ENCODE data around the gene KHDC1. TPM values are rescaled to one million over a fixed set of nuclear protein-coding genes. Genes with fewer than 3 reads are reported as not detected.

The KHDC1 gene
- total and polyA plus RNA-seq, 2 of the 8 experiments (the other 6 are each of a cell fraction or from before 2014, with no cell fraction given), result 4.3 to 7.3 TPM

DNA sequence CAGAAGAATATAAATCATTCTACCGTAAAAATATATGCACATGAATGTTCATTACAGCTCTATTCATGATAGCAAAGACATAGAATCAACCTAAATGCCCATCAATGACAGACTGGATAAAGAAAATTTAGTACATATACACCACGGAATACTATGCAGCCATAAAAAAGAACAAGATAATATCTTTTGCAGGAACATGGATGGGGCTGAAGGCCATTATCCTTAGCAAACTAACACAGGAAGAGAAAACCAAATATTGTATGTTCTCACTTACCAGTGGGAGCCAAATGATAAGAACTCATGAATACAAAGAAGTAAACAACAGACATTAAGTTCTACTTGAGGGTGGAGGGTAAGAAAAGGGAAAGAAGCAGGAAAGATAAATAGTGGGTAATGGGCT lies 46.1 kb downstream of the KHDC1 start:
- no peak for DNase-seq (ENCODE audit: low read depth in 1 of 2, low spot score in 2 of 2)
- Histone ChIP-seq H3K36me3 (ENCODE audit: control insufficient read depth in 2 of 4, insufficient read depth in 4 of 4, low read length in 3 of 4) (no peaks in the 10 kb centered on the region), H3K23ac (ENCODE audit: insufficient read length) (no peak overlapping the region), H4K91ac (replicated peaks; ENCODE audit: insufficient read length, low read length) (no peak overlapping the region), H4K20me1 (replicated peaks in 1 of 2; ENCODE audit: control insufficient read depth in 1 of 2, insufficient read depth in 2 of 2, low read length in 2 of 2) (no peaks in the 10 kb centered on the region), H2AFZ (ENCODE audit: low read length) (no peak overlapping the region), H3K4me3 (ENCODE audit: extremely low read depth in 1 of 4, insufficient read depth in 2 of 4, low read depth in 3 of 4, low read length in 4 of 4) (no peak overlapping the region), H3K9ac (replicated peaks in 1 of 4; ENCODE audit: extremely low read depth in 1 of 4, low read depth in 3 of 4, low read length in 3 of 4) (no peak overlapping the region), H3K4me1 (replicated peaks in 1 of 4; ENCODE audit: control insufficient read depth in 3 of 4, insufficient read depth in 4 of 4, low read length in 3 of 4) (no peaks in the 10 kb centered on the region), H4K8ac (ENCODE audit: extremely low read depth, insufficient read depth, low read length) (no peak overlapping the region), H3K14ac (ENCODE audit: insufficient read length) (no peak overlapping the region), H3K9me3 (ENCODE audit: insufficient read depth in 2 of 2, low read depth in 1 of 2, low read length in 1 of 2) (no peaks in the 10 kb centered on the region), H4K5ac (ENCODE audit: insufficient read length, low read depth, low read length) (no peak overlapping the region), H3K4ac (replicated peaks; ENCODE audit: insufficient read length, low read depth, low read length) (no peak overlapping the region), H2BK12ac (ENCODE audit: low read depth, low read length) (no peak overlapping the region), H3K18ac (ENCODE audit: extremely low read depth, low read length) (no peak overlapping the region), H2BK15ac (ENCODE audit: low read length) (no peak overlapping the region), H3K79me1 (ENCODE audit: low read depth, low read length) (no peaks in the 10 kb centered on the region), H3K4me2 (ENCODE audit: insufficient read depth in 1 of 2, low read depth in 2 of 2, low read length in 2 of 2) (no peak overlapping the region), H3K23me2 (ENCODE audit: low read depth, low read length) (no peaks in the 10 kb centered on the region), H3K79me2 (ENCODE audit: control insufficient read depth in 1 of 2, insufficient read depth in 2 of 2, low read length in 2 of 2) (no peaks in the 10 kb centered on the region), H2BK120ac (replicated peaks; ENCODE audit: low read depth, low read length) (no peak overlapping the region), H3K27ac (ENCODE audit: low read depth, low read length) (no peak overlapping the region), H2AK5ac (ENCODE audit: low read depth, low read length) (no peak overlapping the region), H3K56ac (replicated peaks; ENCODE audit: insufficient read length, low read depth, low read length) (no peak overlapping the region), H2BK20ac (ENCODE audit: low read length) (no peak overlapping the region), H2BK5ac (ENCODE audit: low read depth, low read length) (no peak overlapping the region), H3K27me3 (replicated peaks in 1 of 4; ENCODE audit: control insufficient read depth in 3 of 4, extremely low read depth in 1 of 4, insufficient read depth in 3 of 4, low read length in 3 of 4) (no peaks in the 10 kb centered on the region)
- FAIRE-seq, result no peak
- POLR2A ChIA-PET (ENCODE audit: partially characterized antibody), result no interaction called here
- CTCF ChIA-PET (ENCODE audit: partially characterized antibody), result interaction anchor here (0.6 kb wide), 1 partner anchor 1157 kb away, joined by 3 read pairs; no protein-coding TSS in a partner anchor
- WGBS, 2 experiments (ENCODE audit: extremely low coverage in 1 of 2, insufficient coverage in 1 of 2, insufficient read length in 1 of 2, insufficient replicate concordance in 2 of 2, low coverage in 1 of 2, low lambda C conversion rate in 2 of 2, missing lambda C conversion rate in 1 of 2), result 91% methylated on average over 2 of the region's 2 CpGs; no CpG with 5 or more reads in 1 of the 2 experiments
- no peak for TF ChIP-seq ZNF274 (IDR thresholded peaks at IDR 0.05; ENCODE audit: borderline replicate concordance, extremely low read depth, low read length)
- TF ChIP-seq KDM1A (IDR thresholded peaks at IDR 0.05; ENCODE audit: borderline replicate concordance, low read length), result no peak
- no peak for TF ChIP-seq SIN3A (conservative IDR thresholded peaks at IDR 0.05 in 1 of 2, IDR thresholded peaks at IDR 0.05 in 1 of 2; ENCODE audit: low read depth in 1 of 2, low read length in 2 of 2)
- no peak for TF ChIP-seq TCF12 (IDR thresholded peaks at IDR 0.05; ENCODE audit: low read depth, low read length)
- no peak for TF ChIP-seq NRF1 (IDR thresholded peaks at IDR 0.05; ENCODE audit: low read depth, low read length)
- TF ChIP-seq RXRA (IDR thresholded peaks at IDR 0.05; ENCODE audit: insufficient read depth, low read depth, low read length), result no peak
- TF ChIP-seq BCL11A (IDR thresholded peaks at IDR 0.05; ENCODE audit: low read depth in 2 of 2, low read length in 2 of 2), result no peak
- no peak for TF ChIP-seq CHD2 (IDR thresholded peaks at IDR 0.05; ENCODE audit: low read length)
- no peak for TF ChIP-seq YY1 (IDR thresholded peaks at IDR 0.05; ENCODE audit: low read depth, low read length)
- no peak for TF ChIP-seq RBBP5 (IDR thresholded peaks at IDR 0.05; ENCODE audit: borderline replicate concordance, low read depth, low read length)
- TF ChIP-seq, protein P1, sequence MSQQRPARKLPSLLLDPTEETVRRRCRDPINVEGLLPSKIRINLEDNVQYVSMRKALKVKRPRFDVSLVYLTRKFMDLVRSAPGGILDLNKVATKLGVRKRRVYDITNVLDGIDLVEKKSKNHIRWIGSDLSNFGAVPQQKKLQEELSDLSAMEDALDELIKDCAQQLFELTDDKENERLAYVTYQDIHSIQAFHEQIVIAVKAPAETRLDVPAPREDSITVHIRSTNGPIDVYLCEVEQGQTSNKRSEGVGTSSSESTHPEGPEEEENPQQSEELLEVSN (IDR thresholded peaks at IDR 0.05), result no peak
- TF ChIP-seq TAF1 (IDR thresholded peaks at IDR 0.05; ENCODE audit: low read depth, low read length), result no peak
- TF ChIP-seq RFX5 (IDR thresholded peaks at IDR 0.05; ENCODE audit: borderline replicate concordance, low read depth, low read length), result no peak
- no peak for TF ChIP-seq ASH2L (IDR thresholded peaks at IDR 0.05; ENCODE audit: low read length)
- TF ChIP-seq MAFK (IDR thresholded peaks at IDR 0.05; ENCODE audit: low read depth, low read length), result no peak

Measured in H1 (cell line).